A673 (cell line): ENCODE results near the gene SUN5.

Source experiments
- CTCF ChIP-seq: fragments of 300-800, 200-600 bp; sonication (generic); conservative IDR thresholded peaks from 2 replicates; pipeline ENCODE4 v1.5.1; 2017; ENCODE audit warnings: low read depth, mild to moderate bottlenecking, antibody characterized with exemption, low read length, moderate library complexity, mixed read lengths
- EZH2 ChIP-seq: fragments of 200-600 bp; sonication (generic); IDR thresholded peaks from 2 replicates; pipeline ENCODE4 v1.6.1; 2017; ENCODE audit warnings: borderline replicate concordance, low read depth, mild to moderate bottlenecking, mixed read lengths, antibody characterized with exemption, low read length; ENCODE audit not compliant: poor library complexity, severe bottlenecking

- no peak for TF ChIP-seq EZH2
- TF ChIP-seq CTCF, result no peak
Observed at GRCh38 chr20:32980990-32981389, 23.2 kb downstream of the SUN5 start.
